SJSA1 (cell line): ENCODE results near the gene PHRF1. TPM values are rescaled to one million over a fixed set of nuclear protein-coding genes. Genes with fewer than 3 reads are reported as not detected.

ENCODE experiments used
- total RNA-seq: library from RNA; depleted of rRNA; stranded (reverse); fragments of >200 nt; shearing (Covaris generic); gene quantifications from 2 replicates; pipeline ENCODE4 v1.2.3, GENCODE V29; 2014; rRNA removed

Gene PHRF1
- total RNA-seq, 1 experiment from 2014 or later: 21.7 TPM

Other genes with a start within 250 kb of the PHRF1 start
- not detected in 2 replicates for gene B4GALNT4, start 207.0 kb upstream of the PHRF1 start, total RNA-seq
- 1.9 and 5.7 TPM in 2 replicates for gene PKP3, start 182.3 kb upstream of the PHRF1 start, total RNA-seq
- gene SIGIRR, start 161.5 kb upstream of the PHRF1 start, total RNA-seq: 3.3 and 8.6 TPM in 2 replicates
- not detected in 2 replicates for gene ANO9, start 134.5 kb upstream of the PHRF1 start, total RNA-seq
- 11.5 and 18.3 TPM in 2 replicates for gene PTDSS2, start 126.2 kb upstream of the PHRF1 start, total RNA-seq
- gene RNH1, start 69.2 kb upstream of the PHRF1 start, total RNA-seq: 121 and 137 TPM in 2 replicates
- gene HRAS, start 40.9 kb upstream of the PHRF1 start, total RNA-seq: 47.3 and 52.3 TPM in 2 replicates
- 0.05 TPM in 1 of 2 replicates, not detected in the other for gene LRRC56, start 38.9 kb upstream of the PHRF1 start, total RNA-seq
- gene LMNTD2, start 15.7 kb upstream of the PHRF1 start, total RNA-seq: 0.18 TPM in 1 of 2 replicates, not detected in the other
- gene RASSF7, start 15.5 kb upstream of the PHRF1 start, total RNA-seq: 13.8 and 16.4 TPM in 2 replicates
- 4.3 and 5.9 TPM in 2 replicates for gene IRF7, start 39.5 kb downstream of the PHRF1 start, total RNA-seq
- gene CDHR5, start 48.5 kb downstream of the PHRF1 start, total RNA-seq: not detected in 2 replicates
- not detected in 2 replicates for gene SCT, start 50.7 kb downstream of the PHRF1 start, total RNA-seq
- not detected in 2 replicates for gene DRD4, start 60.8 kb downstream of the PHRF1 start, total RNA-seq
- gene DEAF1, start 118.8 kb downstream of the PHRF1 start, total RNA-seq: 4.4 and 8.0 TPM in 2 replicates
- 16.0 and 16.7 TPM in 2 replicates for gene TMEM80, start 119.3 kb downstream of the PHRF1 start, total RNA-seq
- gene EPS8L2, start 129.8 kb downstream of the PHRF1 start, total RNA-seq: not detected in 2 replicates
- gene TALDO1, start 171.0 kb downstream of the PHRF1 start, total RNA-seq: 159 and 302 TPM in 2 replicates
- gene GATD1, start 201.0 kb downstream of the PHRF1 start, total RNA-seq: 7.0 and 12.4 TPM in 2 replicates
- gene CEND1, start 213.6 kb downstream of the PHRF1 start, total RNA-seq: 0.21 and 0.88 TPM in 2 replicates
- gene SLC25A22, start 221.8 kb downstream of the PHRF1 start, total RNA-seq: 5.1 and 11.1 TPM in 2 replicates
- gene PIDD1, start 228.8 kb downstream of the PHRF1 start, total RNA-seq: 2.1 and 2.4 TPM in 2 replicates
- gene RPLP2, start 233.5 kb downstream of the PHRF1 start, total RNA-seq: 504 and 706 TPM in 2 replicates
- 5.0 and 9.8 TPM in 2 replicates for gene PNPLA2, start 242.4 kb downstream of the PHRF1 start, total RNA-seq